Activated naive CD4-positive, alpha-beta T cell treated with anti-CD3 and anti-CD28 coated beads, Interleukin-2, amount 10 ng/mL, durations not matched to agents 7 days and 5 days (primary cell): ENCODE measurements around the gene MYG1.
A peak's percentile ranks its signal among the peaks of the same experiment; 100 is the strongest.

Experiments used
- CTCF ChIA-PET: fragments of 350-600 bp; sonication (Branson Sonifier 250); formaldehyde crosslinking; loops from one replicate; lab custom pipeline; 2021; ENCODE audit warnings: antibody characterized with exemption; lab: Charles Lee
- DNase-seq: peaks from one replicate; pipeline ENCODE4 v3.0.0-alpha.2; 2020
- H3K27ac Mint-ChIP-seq: one replicate; pipeline ENCODE4 v1.8.0; 2021; ENCODE audit warnings: mild to moderate bottlenecking, moderate library complexity, mixed read lengths
- H3K27me3 Mint-ChIP-seq: one replicate; pipeline ENCODE4 v1.8.0; 2021; ENCODE audit warnings: mild to moderate bottlenecking, mixed read lengths
- H3K36me3 Mint-ChIP-seq: one replicate; pipeline ENCODE4 v1.8.0; 2021; ENCODE audit warnings: mixed read lengths
- H3K4me1 Mint-ChIP-seq: one replicate; pipeline ENCODE4 v1.8.0; 2021; ENCODE audit warnings: mixed read lengths
- H3K4me3 Mint-ChIP-seq: one replicate; pipeline ENCODE4 v1.8.0; 2021; ENCODE audit warnings: mild to moderate bottlenecking, moderate library complexity, mixed read lengths
- H3K9me3 Mint-ChIP-seq: one replicate; pipeline ENCODE4 v1.8.0; 2021; ENCODE audit warnings: mixed read lengths

Gene MYG1

DNA sequence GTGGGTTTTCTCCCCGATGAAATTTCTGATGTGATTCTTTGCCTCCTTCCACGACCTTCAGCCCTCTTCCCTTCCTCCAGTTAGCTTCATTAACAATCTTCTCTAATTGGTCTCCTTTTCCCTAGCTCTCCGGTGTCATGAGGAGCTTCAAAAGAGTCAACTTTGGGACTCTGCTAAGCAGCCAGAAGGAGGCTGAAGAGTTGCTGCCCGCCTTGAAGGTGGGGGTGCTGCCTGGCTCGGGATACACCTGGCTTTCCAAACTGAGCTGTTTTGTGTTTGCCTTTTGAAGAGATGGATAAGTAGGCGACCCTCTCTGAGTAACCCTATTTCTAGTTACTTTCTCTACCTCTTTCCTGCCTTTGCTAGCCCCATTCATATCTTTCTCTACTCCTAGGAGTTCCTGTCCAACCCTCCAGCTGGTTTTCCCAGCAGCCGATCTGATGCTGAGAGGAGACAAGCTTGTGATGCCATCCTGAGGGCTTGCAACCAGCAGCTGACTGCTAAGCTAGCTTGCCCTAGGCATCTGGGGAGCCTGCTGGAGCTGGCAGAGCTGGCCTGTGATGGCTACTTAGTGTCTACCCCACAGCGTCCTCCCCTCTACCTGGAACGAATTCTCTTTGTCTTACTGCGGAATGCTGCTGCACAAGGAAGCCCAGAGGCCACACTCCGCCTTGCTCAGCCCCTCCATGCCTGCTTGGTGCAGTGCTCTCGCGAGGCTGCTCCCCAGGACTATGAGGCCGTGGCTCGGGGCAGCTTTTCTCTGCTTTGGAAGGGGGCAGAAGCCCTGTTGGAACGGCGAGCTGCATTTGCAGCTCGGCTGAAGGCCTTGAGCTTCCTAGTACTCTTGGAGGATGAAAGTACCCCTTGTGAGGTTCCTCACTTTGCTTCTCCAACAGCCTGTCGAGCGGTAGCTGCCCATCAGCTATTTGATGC, 30.6 kb upstream of the MYG1 start:
- Mint-ChIP-seq H3K27me3 (no peaks in the 10 kb centered on the region), H3K9me3 (no peaks in the 10 kb centered on the region), H3K4me3 (peak overlapping the region; percentile 99), H3K4me1 (peaks cover 50% of the 10 kb centered on the region), H3K36me3 (peaks cover 40% of the 10 kb centered on the region), H3K27ac (peak overlapping the region; percentile 93)
- DNase-seq = no peak
- CTCF ChIA-PET = interaction anchor here (0.8 to 6.1 kb wide), 13 partner anchors 9 to 110 kb away, joined by 3 to 148 read pairs (median 5); partner anchors contain the start of genes AAAS and PFDN5

DNA sequence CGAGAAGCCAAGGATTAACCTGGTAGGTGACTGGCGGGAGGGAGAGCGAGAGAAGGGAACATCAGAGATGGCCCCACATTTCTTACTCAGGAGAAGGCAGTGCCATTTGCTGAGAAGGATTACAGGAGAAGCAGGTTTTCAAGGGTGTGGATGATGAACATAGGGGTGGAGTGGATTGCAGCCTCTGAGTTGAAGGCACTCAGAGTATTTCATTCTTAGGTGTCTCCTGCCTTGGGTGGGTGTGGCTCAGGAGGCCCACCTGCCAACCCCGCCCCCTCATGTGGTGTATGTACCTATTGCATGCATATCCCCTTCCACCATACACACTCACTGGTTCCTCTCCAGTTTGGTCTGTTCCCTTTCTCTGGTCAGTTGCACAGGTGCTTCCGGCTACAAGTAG, 25.1 kb upstream of the MYG1 start:
- Mint-ChIP-seq H3K9me3 (no peaks in the 10 kb centered on the region), H3K4me1 (peaks cover 34% of the 10 kb centered on the region), H3K27ac (no peak overlapping the region), H3K4me3 (no peak overlapping the region), H3K36me3 (peaks cover 70% of the 10 kb centered on the region), H3K27me3 (no peaks in the 10 kb centered on the region)
- CTCF ChIA-PET = interaction anchor here (1.5 to 3.3 kb wide), 2 partner anchors 13 to 61 kb away, joined by 5 to 10 read pairs; no protein-coding TSS in a partner anchor
- no peak for DNase-seq

DNA sequence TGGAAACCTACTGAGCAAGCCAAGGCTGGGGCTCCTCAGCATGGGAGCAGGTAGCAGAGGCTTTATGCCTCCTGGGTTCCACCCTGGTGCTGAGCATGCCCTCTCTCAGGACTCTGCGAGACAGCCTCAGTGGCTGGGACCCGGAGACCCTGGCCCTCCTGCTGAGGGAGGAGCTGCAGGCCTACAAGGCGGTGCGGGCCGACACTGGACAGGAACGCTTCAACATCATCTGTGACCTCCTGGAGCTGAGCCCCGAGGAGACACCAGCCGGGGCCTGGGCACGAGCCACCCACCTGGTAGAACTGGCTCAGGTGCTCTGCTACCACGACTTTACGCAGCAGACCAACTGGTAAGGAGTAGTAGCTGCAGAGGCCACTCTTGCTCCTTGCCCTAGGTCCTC, 23.0 kb upstream of the MYG1 start:
- Mint-ChIP-seq H3K4me3 (no peak overlapping the region), H3K27ac (no peak overlapping the region), H3K4me1 (peaks cover 16% of the 10 kb centered on the region), H3K9me3 (no peaks in the 10 kb centered on the region), H3K36me3 (peaks cover 62% of the 10 kb centered on the region), H3K27me3 (no peaks in the 10 kb centered on the region)
- no peak for DNase-seq
- CTCF ChIA-PET = no interaction called here

DNA sequence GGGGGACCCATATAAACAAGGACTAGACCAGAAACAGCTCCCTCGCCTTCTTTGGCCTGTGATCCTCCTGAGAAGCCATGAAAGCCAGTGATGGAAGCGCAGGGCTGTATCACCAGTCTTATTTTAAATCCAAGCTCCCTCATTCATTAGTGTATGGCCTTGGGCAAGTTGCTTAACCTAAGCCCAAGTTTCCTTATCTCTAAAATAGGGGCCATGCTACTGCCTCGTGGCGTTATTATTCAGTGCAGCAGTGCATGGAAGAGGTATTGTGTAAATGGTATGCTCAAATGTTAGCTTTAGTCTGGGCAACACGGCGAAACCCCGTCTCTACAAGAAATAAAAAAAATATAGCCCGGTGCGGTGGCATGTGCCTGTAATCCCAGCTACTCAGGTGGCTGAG, 21.5 kb upstream of the MYG1 start:
- DNase-seq = no peak
- Mint-ChIP-seq H3K4me3 (no peak overlapping the region), H3K4me1 (peaks cover 7% of the 10 kb centered on the region), H3K27me3 (no peaks in the 10 kb centered on the region), H3K36me3 (peaks cover 64% of the 10 kb centered on the region), H3K9me3 (no peaks in the 10 kb centered on the region), H3K27ac (no peak overlapping the region)
- CTCF ChIA-PET = interaction anchor here (0.7 to 2.2 kb wide), 6 partner anchors 10 to 119 kb away, joined by 3 to 6 read pairs (median 4); partner anchors contain the start of gene ESPL1

DNA sequence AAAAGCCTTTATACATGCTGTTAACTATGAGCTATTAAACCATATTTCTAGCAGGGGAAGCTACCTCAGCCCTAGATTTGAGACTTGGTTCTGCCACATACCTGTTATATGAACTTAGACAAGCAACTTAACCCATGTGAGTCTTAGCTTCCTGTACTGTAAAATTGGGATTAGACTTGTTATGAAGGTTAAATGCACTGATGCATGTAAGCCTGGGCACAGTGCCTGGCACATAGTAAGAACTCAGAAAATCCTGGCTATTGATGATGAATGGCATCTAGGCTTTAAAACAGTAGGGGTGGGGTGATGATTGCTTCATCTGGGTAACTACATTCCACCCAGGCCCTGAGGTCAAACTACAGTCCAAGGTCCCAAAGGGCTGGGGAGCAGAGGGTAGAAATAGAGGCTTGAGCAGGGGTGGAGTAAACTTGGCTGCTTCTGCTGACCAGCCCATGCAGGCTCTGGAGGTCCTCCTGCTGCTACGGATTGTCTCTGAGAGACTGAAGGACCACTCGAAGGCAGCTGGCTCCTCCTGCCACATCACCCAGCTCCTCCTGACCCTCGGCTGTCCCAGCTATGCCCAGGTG, 20.1 kb upstream of the MYG1 start:
- peaks cover 71% of the 10 kb centered on the region for H3K36me3 Mint-ChIP-seq
- no peak overlapping the region for H3K4me3 Mint-ChIP-seq
- CTCF ChIA-PET = interaction anchor here (0.7 to 2.2 kb wide), 4 partner anchors 9 to 28 kb away, joined by 3 to 6 read pairs (median 3); no protein-coding TSS in a partner anchor
- H3K27ac Mint-ChIP-seq = no peak overlapping the region
- H3K4me1 Mint-ChIP-seq = peaks cover 4% of the 10 kb centered on the region
- H3K9me3 Mint-ChIP-seq = no peaks in the 10 kb centered on the region
- DNase-seq = no peak
- H3K27me3 Mint-ChIP-seq = no peaks in the 10 kb centered on the region

DNA sequence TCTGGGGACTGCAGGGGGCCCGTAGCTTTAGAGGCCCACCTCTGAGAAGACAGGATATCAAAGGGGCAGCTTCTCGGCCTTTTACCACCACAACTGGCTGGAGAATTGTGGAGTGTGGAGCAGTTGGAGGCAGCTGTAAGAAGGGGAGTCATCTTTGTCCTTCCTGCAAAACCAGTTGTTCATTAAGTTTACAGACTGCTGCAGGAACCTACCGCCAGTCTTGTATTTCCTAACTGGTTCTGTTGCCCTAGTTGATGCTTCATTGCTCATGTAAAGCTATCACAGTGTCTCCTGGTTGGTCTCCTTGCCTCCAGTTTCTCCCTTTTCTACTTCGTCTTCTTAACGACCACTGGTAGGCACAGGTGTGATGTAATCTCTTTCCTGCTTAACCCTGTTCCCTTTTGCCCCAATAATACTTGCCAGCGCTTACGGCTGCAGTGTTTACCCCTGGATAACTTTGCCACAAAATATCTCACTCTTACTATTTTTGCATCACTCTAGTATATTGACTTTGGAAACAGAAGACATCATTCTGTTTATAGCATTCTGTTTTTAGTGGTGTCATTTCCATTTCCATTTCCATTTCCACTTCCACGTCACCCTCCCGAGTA, 19.5 kb upstream of the MYG1 start:
- no peak for DNase-seq
- H3K4me1 Mint-ChIP-seq = peaks cover 2% of the 10 kb centered on the region
- peaks cover 66% of the 10 kb centered on the region for H3K36me3 Mint-ChIP-seq
- no peaks in the 10 kb centered on the region for H3K27me3 Mint-ChIP-seq
- H3K9me3 Mint-ChIP-seq = no peaks in the 10 kb centered on the region
- H3K4me3 Mint-ChIP-seq = no peak overlapping the region
- no peak overlapping the region for H3K27ac Mint-ChIP-seq
- CTCF ChIA-PET = interaction anchor here (0.7 kb wide), 1 partner anchor 10 kb away, joined by 3 read pairs; no protein-coding TSS in a partner anchor

DNA sequence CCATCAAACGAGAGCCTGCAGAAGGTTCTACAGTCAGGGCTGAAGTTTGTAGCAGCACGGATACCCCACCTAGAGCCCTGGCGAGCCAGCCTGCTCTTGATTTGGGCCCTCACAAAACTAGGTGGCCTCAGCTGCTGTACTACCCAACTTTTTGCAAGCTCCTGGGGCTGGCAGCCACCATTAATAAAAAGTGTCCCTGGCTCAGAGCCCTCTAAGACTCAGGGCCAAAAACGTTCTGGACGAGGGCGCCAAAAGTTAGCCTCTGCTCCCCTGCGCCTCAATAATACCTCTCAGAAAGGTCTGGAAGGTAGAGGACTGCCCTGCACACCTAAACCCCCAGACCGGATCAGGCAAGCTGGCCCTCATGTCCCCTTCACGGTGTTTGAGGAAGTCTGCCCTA, 13.0 kb upstream of the MYG1 start:
- no peak for DNase-seq
- CTCF ChIA-PET = interaction anchor here (0.9 to 11.7 kb wide), 7 partner anchors 12 to 127 kb away, joined by 3 to 166 read pairs (median 6); partner anchors contain the start of genes ESPL1 and ITGB7
- Mint-ChIP-seq H3K27ac (no peak overlapping the region), H3K4me3 (no peak overlapping the region), H3K9me3 (no peaks in the 10 kb centered on the region), H3K27me3 (no peaks in the 10 kb centered on the region), H3K4me1 (peaks cover 4% of the 10 kb centered on the region), H3K36me3 (peaks cover 58% of the 10 kb centered on the region)

DNA sequence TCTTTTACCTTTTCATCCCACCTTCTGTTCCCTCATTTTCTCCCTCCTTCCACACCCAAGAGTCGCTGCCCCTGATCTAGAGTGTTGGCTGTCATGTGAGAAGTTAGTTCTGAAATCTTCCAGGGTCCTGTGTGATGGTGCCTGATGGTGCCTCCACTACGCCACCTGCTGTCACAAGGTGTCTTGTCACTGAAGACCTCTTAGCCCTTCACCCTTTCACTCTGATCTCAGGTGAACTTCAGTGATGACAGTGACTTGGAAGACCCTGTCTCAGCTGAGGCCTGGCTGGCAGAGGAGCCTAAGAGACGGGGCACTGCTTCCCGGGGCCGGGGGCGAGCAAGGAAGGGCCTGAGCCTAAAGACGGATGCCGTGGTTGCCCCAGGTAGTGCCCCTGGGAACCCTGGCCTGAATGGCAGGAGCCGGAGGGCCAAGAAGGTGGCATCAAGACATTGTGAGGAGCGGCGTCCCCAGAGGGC, 11.7 kb upstream of the MYG1 start:
- CTCF ChIA-PET = interaction anchor here (0.6 to 11.7 kb wide), 13 partner anchors 9 to 222 kb away, joined by 3 to 166 read pairs (median 4); partner anchors contain the start of genes CSAD, ESPL1, ITGB7 and ZNF740
- Mint-ChIP-seq H3K4me3 (no peak overlapping the region), H3K9me3 (no peaks in the 10 kb centered on the region), H3K36me3 (peaks cover 56% of the 10 kb centered on the region), H3K27me3 (no peaks in the 10 kb centered on the region), H3K27ac (peak overlapping the region; percentile 65), H3K4me1 (peaks cover 4% of the 10 kb centered on the region)
- DNase-seq = peak; percentile 82

DNA sequence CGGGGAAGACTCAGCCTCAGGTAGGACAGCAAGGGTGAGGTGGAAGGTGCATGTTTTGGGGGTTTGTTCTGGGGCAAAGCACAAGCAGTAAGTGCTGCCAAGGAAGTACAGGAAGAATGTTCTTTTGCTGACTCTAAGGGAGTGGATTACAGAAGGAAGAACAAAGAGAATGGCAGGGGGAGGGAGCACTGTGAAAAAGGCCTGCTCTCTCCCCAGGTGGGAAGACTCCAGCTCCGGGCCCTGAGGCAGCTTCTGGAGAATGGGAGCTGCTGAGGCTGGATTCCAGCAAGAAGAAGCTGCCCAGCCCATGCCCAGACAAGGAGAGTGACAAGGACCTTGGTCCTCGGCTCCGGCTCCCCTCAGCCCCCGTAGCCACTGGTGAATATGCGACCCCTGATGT, 11.2 kb upstream of the MYG1 start:
- Mint-ChIP-seq H3K27me3 (no peaks in the 10 kb centered on the region), H3K27ac (no peak overlapping the region), H3K36me3 (peaks cover 56% of the 10 kb centered on the region), H3K4me1 (peaks cover 4% of the 10 kb centered on the region), H3K4me3 (no peak overlapping the region), H3K9me3 (no peaks in the 10 kb centered on the region)
- no peak for DNase-seq
- CTCF ChIA-PET = interaction anchor here (0.6 to 11.7 kb wide), 13 partner anchors 9 to 223 kb away, joined by 3 to 166 read pairs (median 4); partner anchors contain the start of genes CSAD, ESPL1, ITGB7 and ZNF740

DNA sequence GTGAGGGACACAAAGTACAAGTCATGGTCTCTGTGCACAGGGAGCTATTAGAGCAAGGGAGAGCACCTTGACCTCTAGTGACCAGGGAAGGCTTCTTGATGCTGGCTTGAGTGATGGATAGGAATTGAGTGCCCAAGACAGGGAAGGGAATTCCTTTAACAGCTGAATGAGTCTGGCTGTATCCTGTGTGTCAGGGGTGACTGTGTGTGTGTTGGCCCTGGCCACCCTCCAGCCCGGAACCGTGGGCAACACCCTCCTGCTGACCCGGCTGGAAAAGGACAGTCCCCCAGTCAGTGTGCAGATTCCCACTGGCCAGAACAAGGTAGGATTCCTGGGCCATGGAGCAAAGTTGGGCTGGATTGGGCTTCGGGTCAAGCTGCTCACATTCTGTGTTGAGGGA, 9.6 kb upstream of the MYG1 start:
- H3K4me3 Mint-ChIP-seq = no peak overlapping the region
- peaks cover 13% of the 10 kb centered on the region for H3K4me1 Mint-ChIP-seq
- CTCF ChIA-PET = interaction anchor here (1.0 to 11.7 kb wide), 6 partner anchors 11 to 224 kb away, joined by 3 to 166 read pairs (median 5); partner anchors contain the start of genes AAAS and ITGB7
- no peaks in the 10 kb centered on the region for H3K27me3 Mint-ChIP-seq
- H3K36me3 Mint-ChIP-seq = peaks cover 59% of the 10 kb centered on the region
- H3K27ac Mint-ChIP-seq = no peak overlapping the region
- H3K9me3 Mint-ChIP-seq = no peaks in the 10 kb centered on the region
- DNase-seq = no peak

DNA sequence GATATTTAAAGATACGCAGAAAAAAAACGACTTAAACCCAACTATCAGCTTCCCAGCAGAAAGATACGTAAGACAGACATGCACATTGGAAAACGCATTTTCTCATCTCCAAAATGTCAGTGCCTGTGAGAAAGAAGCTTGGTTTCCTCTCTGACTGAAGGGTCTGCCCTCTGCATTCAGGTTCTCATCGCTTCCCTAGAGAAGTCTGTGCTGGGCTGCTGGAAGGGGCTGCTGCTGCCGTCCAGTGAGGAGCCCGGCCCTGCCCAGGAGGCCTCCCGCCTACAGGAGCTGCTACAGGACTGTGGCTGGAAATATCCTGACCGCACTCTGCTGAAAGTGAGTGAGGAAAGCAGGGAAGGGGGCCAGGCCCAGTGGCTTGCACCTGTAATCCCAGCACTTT, 8.8 kb upstream of the MYG1 start:
- CTCF ChIA-PET = interaction anchor here (1.0 to 11.7 kb wide), 6 partner anchors 23 to 225 kb away, joined by 3 to 166 read pairs (median 5); partner anchors contain the start of genes AAAS and ITGB7
- DNase-seq = no peak
- Mint-ChIP-seq H3K27me3 (no peaks in the 10 kb centered on the region), H3K36me3 (peaks cover 60% of the 10 kb centered on the region), H3K4me1 (peaks cover 21% of the 10 kb centered on the region), H3K9me3 (no peaks in the 10 kb centered on the region), H3K4me3 (no peak overlapping the region), H3K27ac (no peak overlapping the region)

DNA sequence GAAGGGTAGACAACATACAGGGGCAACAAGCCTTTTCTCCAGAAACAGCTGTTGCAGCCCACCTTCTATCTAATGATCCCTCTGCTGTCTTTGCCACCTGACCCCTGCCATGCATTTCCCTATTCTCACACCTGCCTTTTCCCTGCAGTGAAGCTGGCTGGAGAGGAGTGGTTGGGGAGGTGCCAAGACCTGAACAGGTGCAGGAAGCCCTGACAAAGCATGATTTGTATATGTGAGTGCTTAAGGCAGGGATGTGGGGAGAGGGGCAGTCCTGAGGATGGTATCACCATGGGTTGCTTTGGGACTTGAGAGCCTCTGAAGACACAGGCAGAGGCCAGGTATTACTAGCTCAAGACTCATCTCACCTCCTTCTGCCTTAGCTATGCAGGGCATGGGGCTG, 7.1 kb upstream of the MYG1 start:
- CTCF ChIA-PET = interaction anchor here (1.2 to 11.7 kb wide), 5 partner anchors 9 to 133 kb away, joined by 3 to 166 read pairs (median 4); partner anchors contain the start of genes AAAS and ITGB7
- no peaks in the 10 kb centered on the region for H3K9me3 Mint-ChIP-seq
- no peaks in the 10 kb centered on the region for H3K27me3 Mint-ChIP-seq
- no peak overlapping the region for H3K4me3 Mint-ChIP-seq
- H3K36me3 Mint-ChIP-seq = peaks cover 57% of the 10 kb centered on the region
- no peak for DNase-seq
- H3K27ac Mint-ChIP-seq = no peak overlapping the region
- peaks cover 36% of the 10 kb centered on the region for H3K4me1 Mint-ChIP-seq

DNA sequence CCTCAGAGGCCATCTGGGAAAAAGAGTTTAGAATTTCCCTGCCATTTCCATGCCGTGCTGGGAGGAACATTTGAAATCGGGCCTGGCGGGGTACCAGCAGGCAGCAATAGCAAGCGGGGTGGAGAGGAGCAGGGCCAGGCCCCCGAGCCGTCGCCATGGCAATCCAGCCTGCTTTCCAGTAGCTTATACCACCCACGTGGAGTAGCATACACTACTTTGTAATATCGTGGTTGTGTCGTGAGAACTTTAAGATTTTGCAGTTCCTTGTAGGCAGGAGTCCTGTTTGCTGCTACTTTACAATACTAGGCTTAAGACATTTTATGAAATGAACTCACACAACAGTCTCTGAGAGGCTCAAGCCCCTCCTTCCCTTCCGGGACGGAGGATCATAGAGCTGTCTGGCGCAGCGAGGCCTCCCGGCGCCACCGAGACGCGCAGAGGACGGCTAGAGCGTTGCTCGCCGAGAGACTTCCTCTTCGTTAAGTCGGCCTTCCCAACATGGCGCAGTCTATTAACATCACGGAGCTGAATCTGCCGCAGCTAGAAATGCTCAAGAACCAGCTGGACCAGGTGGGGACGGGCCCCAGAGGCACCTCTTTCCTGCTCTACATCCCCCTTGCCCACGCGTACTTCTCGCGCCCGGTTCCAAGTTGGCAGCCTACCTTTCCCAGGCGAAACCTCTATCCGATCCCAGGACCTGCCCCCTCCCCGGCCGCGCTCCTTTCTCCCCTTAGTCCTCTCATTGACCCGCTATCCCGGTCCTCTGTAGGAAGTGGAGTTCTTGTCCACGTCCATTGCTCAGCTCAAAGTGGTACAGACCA, 4.2 kb upstream of the MYG1 start, which contains the start of gene PFDN5:
TSS of gene PFDN5 (plus strand) at position 473 of the 821 bp plus-strand sequence. CDS start at position 499, 26 bp downstream.
- no peaks in the 10 kb centered on the region for H3K27me3 Mint-ChIP-seq
- CTCF ChIA-PET = interaction anchor here (0.8 to 11.7 kb wide), 7 partner anchors 26 to 197 kb away, joined by 3 to 166 read pairs (median 5); partner anchors contain the start of genes AAAS, ESPL1 and ITGB7
- H3K36me3 Mint-ChIP-seq = peaks cover 55% of the 10 kb centered on the region
- peak within 1 kb of the TSS; percentile 100 for H3K4me3 Mint-ChIP-seq
- DNase-seq = peak; percentile 92
- no peaks in the 10 kb centered on the region for H3K9me3 Mint-ChIP-seq
- peak within 1 kb of the TSS; percentile 92 for H3K27ac Mint-ChIP-seq
- peaks cover 54% of the 10 kb centered on the region for H3K4me1 Mint-ChIP-seq
